ENCODE data around the gene CGREF1. TPM values are rescaled to one million over a fixed set of nuclear protein-coding genes. Genes with fewer than 3 reads are reported as not detected.

CGREF1 gene
- total RNA-seq, 1 experiment from 2014 or later, result 18.7 TPM

GRCh38 chr2:27131429-27131828 lies 12.5 kb upstream of the CGREF1 start:
- H3K27me3 ChIP-seq (ENCODE audit: low read length), result no peaks in the 10 kb centered on the region
- TF ChIP-seq EZH2 (IDR thresholded peaks at IDR 0.05; ENCODE audit: low read length, unreplicated experiment) (no peak), CTCF (conservative IDR thresholded peaks at IDR 0.05; ENCODE audit: low read depth, low read length) (no peak), EZH2phosphoT487 (IDR thresholded peaks at IDR 0.05; ENCODE audit: borderline replicate concordance, low read length) (no peak)
- no peak overlapping the region for H2AFZ ChIP-seq (ENCODE audit: low read length)
- DNase-seq, result no peak
- H3F3A ChIP-seq (ENCODE audit: low read length, unreplicated experiment), result no peaks in the 10 kb centered on the region
- H3K9ac ChIP-seq (ENCODE audit: low read length), result no peak overlapping the region
- intact Hi-C loops (cut with micrococcal nuclease), result no loop called here
- peaks cover 22% of the 10 kb centered on the region for H3K79me2 ChIP-seq (ENCODE audit: low read length)
- H3K4me3 ChIP-seq (ENCODE audit: low read length), result no peak overlapping the region
- POLR2A ChIA-PET (ENCODE audit: unreplicated experiment), result no interaction called here
- H3K4me2 ChIP-seq (ENCODE audit: low read length), result no peak overlapping the region
- no TSS peak for BruUV-seq (replicated peaks)
- H3K27ac ChIP-seq (ENCODE audit: low read length), result no peak overlapping the region
- peaks cover 12% of the 10 kb centered on the region for H3K36me3 ChIP-seq (ENCODE audit: low read depth, low read length)
- H3K9me2 ChIP-seq (replicated peaks; ENCODE audit: low read length), result no peaks in the 10 kb centered on the region
- CTCF ChIA-PET, result no interaction called here
- no peak for ATAC-seq
- peaks cover 9% of the 10 kb centered on the region; the same call in 1 of the 2 replicates for H4K20me1 ChIP-seq (ENCODE audit: low read length)
- no peaks in the 10 kb centered on the region for H3K9me3 ChIP-seq (ENCODE audit: low read length)
- peaks cover 9% of the 10 kb centered on the region for H3K4me1 ChIP-seq (ENCODE audit: insufficient read depth, low read length)

GRCh38 chr2:27130396-27130795 lies 11.5 kb upstream of the CGREF1 start:
- H3K9me2 ChIP-seq (replicated peaks; ENCODE audit: low read length), result no peaks in the 10 kb centered on the region
- H3K27ac ChIP-seq (ENCODE audit: low read length), result no peak overlapping the region
- ChIA-PET POLR2A (ENCODE audit: unreplicated experiment) (no interaction called here), CTCF (no interaction called here)
- H3F3A ChIP-seq (ENCODE audit: low read length, unreplicated experiment), result no peaks in the 10 kb centered on the region
- no peak for ATAC-seq
- TF ChIP-seq EZH2phosphoT487 (IDR thresholded peaks at IDR 0.05; ENCODE audit: borderline replicate concordance, low read length) (no peak), EZH2 (IDR thresholded peaks at IDR 0.05; ENCODE audit: low read length, unreplicated experiment) (no peak), CTCF (conservative IDR thresholded peaks at IDR 0.05; ENCODE audit: low read depth, low read length) (no peak)
- H2AFZ ChIP-seq (ENCODE audit: low read length), result no peak overlapping the region
- intact Hi-C loops (cut with micrococcal nuclease), result no loop called here
- no peaks in the 10 kb centered on the region for H3K27me3 ChIP-seq (ENCODE audit: low read length)
- no TSS peak for BruUV-seq (replicated peaks)
- no peak overlapping the region for H3K9ac ChIP-seq (ENCODE audit: low read length)
- H3K4me1 ChIP-seq (ENCODE audit: insufficient read depth, low read length), result peaks cover 9% of the 10 kb centered on the region
- H3K79me2 ChIP-seq (ENCODE audit: low read length), result peaks cover 22% of the 10 kb centered on the region
- no peak overlapping the region for H3K4me3 ChIP-seq (ENCODE audit: low read length)
- peaks cover 12% of the 10 kb centered on the region for H3K36me3 ChIP-seq (ENCODE audit: low read depth, low read length)
- no peaks in the 10 kb centered on the region for H3K9me3 ChIP-seq (ENCODE audit: low read length)
- DNase-seq, result no peak
- H4K20me1 ChIP-seq (ENCODE audit: low read length), result peaks cover 9% of the 10 kb centered on the region; the same call in 1 of the 2 replicates
- H3K4me2 ChIP-seq (ENCODE audit: low read length), result no peak overlapping the region

GRCh38 chr2:27128668-27129571 lies 10.0 kb upstream of the CGREF1 start:
- Histone ChIP-seq H3K4me1 (ENCODE audit: insufficient read depth, low read length) (peaks cover 9% of the 10 kb centered on the region), H3K36me3 (ENCODE audit: low read depth, low read length) (peaks cover 12% of the 10 kb centered on the region), H3K4me2 (ENCODE audit: low read length) (no peak overlapping the region), H3F3A (ENCODE audit: low read length, unreplicated experiment) (no peaks in the 10 kb centered on the region), H3K4me3 (ENCODE audit: low read length) (no peak overlapping the region), H4K20me1 (ENCODE audit: low read length) (peaks cover 9% of the 10 kb centered on the region; the same call in 1 of the 2 replicates), H2AFZ (ENCODE audit: low read length) (no peak overlapping the region), H3K27me3 (ENCODE audit: low read length) (no peaks in the 10 kb centered on the region), H3K27ac (ENCODE audit: low read length) (no peak overlapping the region), H3K9me3 (ENCODE audit: low read length) (no peaks in the 10 kb centered on the region), H3K9me2 (replicated peaks; ENCODE audit: low read length) (no peaks in the 10 kb centered on the region), H3K79me2 (ENCODE audit: low read length) (peaks cover 17% of the 10 kb centered on the region), H3K9ac (ENCODE audit: low read length) (no peak overlapping the region)
- intact Hi-C loops (cut with micrococcal nuclease), result no loop called here
- BruUV-seq (replicated peaks), result no TSS peak
- ChIA-PET CTCF (no interaction called here), POLR2A (ENCODE audit: unreplicated experiment) (no interaction called here)
- TF ChIP-seq EZH2 (IDR thresholded peaks at IDR 0.05; ENCODE audit: low read length, unreplicated experiment) (no peak), CTCF (conservative IDR thresholded peaks at IDR 0.05; ENCODE audit: low read depth, low read length) (no peak), EZH2phosphoT487 (IDR thresholded peaks at IDR 0.05; ENCODE audit: borderline replicate concordance, low read length) (no peak)
- ATAC-seq (no peak), DNase-seq (no peak)

All from PC-3 (cell line).